SH-SY5Y (cell line): ENCODE measurements around the gene ADM.

Source experiments
- GATA2 ChIP-seq: IDR thresholded peaks from 2 replicates; pipeline ENCODE4 v1.6.1; 2011; ENCODE audit warnings: mild to moderate bottlenecking, low read depth, low read length
- GATA3 ChIP-seq: IDR thresholded peaks from 2 replicates; pipeline ENCODE4 v1.6.1; 2011; ENCODE audit warnings: low read depth, mild to moderate bottlenecking, low read length, moderate library complexity

- TF ChIP-seq GATA2 (no peak), GATA3 (no peak)
These were observed 1.9 kb upstream of the ADM start for GRCh38 chr11:10302744-10303557.
